Cortex of kidney (tissue), 1 donor: ENCODE results near the gene ZNF823.

Experiments
- DNase-seq: peaks from one replicate; lab custom pipeline; 2025; lab: John Stamatoyannopoulos, UW

The ZNF823 gene

GRCh38 chr19:11737964-11738745, 591 bp downstream of the ZNF823 start:
- no peak for DNase-seq

GRCh38 chr19:11736696-11737095, 2.0 kb downstream of the ZNF823 start:
- DNase-seq: no peak

- no peak for DNase-seq
Observed at GRCh38 chr19:11735375-11735774, 3.4 kb downstream of the ZNF823 start.

- DNase-seq: no peak
Observed at GRCh38 chr19:11729586-11729985, 9.2 kb downstream of the ZNF823 start.

- no peak for DNase-seq
Observed at GRCh38 chr19:11722414-11722813, 16.3 kb downstream of the ZNF823 start.

GRCh38 chr19:11721681-11722080, 17.1 kb downstream of the ZNF823 start:
- no peak for DNase-seq

- no peak for DNase-seq
Observed at GRCh38 chr19:11710313-11710712, 28.4 kb downstream of the ZNF823 start.

GRCh38 chr19:11708457-11708856, 30.3 kb downstream of the ZNF823 start:
- no peak for DNase-seq

- DNase-seq: no peak
Observed at GRCh38 chr19:11705474-11705873, 33.3 kb downstream of the ZNF823 start.

- DNase-seq: no peak
Observed at GRCh38 chr19:11704626-11705025, 34.1 kb downstream of the ZNF823 start.

- no peak for DNase-seq
Observed at GRCh38 chr19:11699931-11700794, 38.6 kb downstream of the ZNF823 start.

GRCh38 chr19:11698231-11698630, 40.5 kb downstream of the ZNF823 start:
- DNase-seq: no peak

- DNase-seq: no peak
Observed at GRCh38 chr19:11697284-11697855, 41.4 kb downstream of the ZNF823 start.

- DNase-seq: no peak
Observed at GRCh38 chr19:11694533-11695439, 44.0 kb downstream of the ZNF823 start.

GRCh38 chr19:11693505-11694499, 44.9 kb downstream of the ZNF823 start:
- DNase-seq: no peak

- no peak for DNase-seq
Observed at GRCh38 chr19:11692127-11692790, 46.5 kb downstream of the ZNF823 start.

- no peak for DNase-seq
Observed at GRCh38 chr19:11685676-11686650, 52.8 kb downstream of the ZNF823 start.

- DNase-seq: no peak
Observed at GRCh38 chr19:11684987-11685675, 53.6 kb downstream of the ZNF823 start.
